Measurements from ENCODE around the gene MARK1. TPM values are rescaled to one million over a fixed set of nuclear protein-coding genes. Genes with fewer than 3 reads are reported as not detected.

The MARK1 gene
- total and polyA plus RNA-seq, 2 of the 13 experiments (the other 11 are each of a cell fraction or from before 2014, with no cell fraction given), result not detected

- peak; percentile 13; the same call in 1 of the 2 replicates for TF ChIP-seq ATF3 (CRISPR knock-in tag; IDR thresholded peaks at IDR 0.05)
- no peak for TF ChIP-seq ZFAT (CRISPR knock-in tag; conservative IDR thresholded peaks at IDR 0.05)
- TF ChIP-seq ZBTB34 (CRISPR knock-in tag; IDR thresholded peaks at IDR 0.05), result no peak
- TF ChIP-seq ZKSCAN5 (CRISPR knock-in tag; IDR thresholded peaks at IDR 0.05), result no peak
- 0 out of 2 replicates have a peak, but pooled peaks have one; percentile 40 for TF ChIP-seq ZNF343 (CRISPR knock-in tag; IDR thresholded peaks at IDR 0.05)
- TF ChIP-seq ARHGAP35 (CRISPR knock-in tag; IDR thresholded peaks at IDR 0.05; ENCODE audit: borderline replicate concordance), result no peak; the same call in 1 of the 2 replicates
- no peak for TF ChIP-seq SOX13 (IDR thresholded peaks at IDR 0.05)
- TF ChIP-seq SOX13 (CRISPR knock-in tag; conservative IDR thresholded peaks at IDR 0.05 in 1 of 2, IDR thresholded peaks at IDR 0.05 in 1 of 2), result peak in 1 of 2 experiments; percentile 55; a peak in 1 of 4 replicates
- peak; percentile 41; the same call in 1 of the 2 replicates for TF ChIP-seq SIN3A (IDR thresholded peaks at IDR 0.05; ENCODE audit: borderline replicate concordance, low read depth, low read length)
- TF ChIP-seq ZNF746 (CRISPR knock-in tag; IDR thresholded peaks at IDR 0.05), result no peak
- TF ChIP-seq CAMTA2 (CRISPR knock-in tag; IDR thresholded peaks at IDR 0.05; ENCODE audit: borderline replicate concordance), result peak; percentile 77; the same call in 1 of the 2 replicates
- TF ChIP-seq SNRNP70 (IDR thresholded peaks at IDR 0.05; ENCODE audit: low read depth, low read length), result 0 out of 2 replicates have a peak, but pooled peaks have one; percentile 52
- TF ChIP-seq KLF6 (CRISPR knock-in tag; IDR thresholded peaks at IDR 0.05), result peak; percentile 73; the same call in 1 of the 2 replicates
- TF ChIP-seq ZNF609 (CRISPR knock-in tag; IDR thresholded peaks at IDR 0.05; ENCODE audit: borderline replicate concordance), result no peak; the same call in 1 of the 2 replicates
- no peak for TF ChIP-seq CENPT (CRISPR knock-in tag; IDR thresholded peaks at IDR 0.05; ENCODE audit: low read depth)
- no peak for TF ChIP-seq LBX2 (CRISPR knock-in tag; IDR thresholded peaks at IDR 0.05; ENCODE audit: borderline replicate concordance)
- TF ChIP-seq PLSCR1 (CRISPR knock-in tag; IDR thresholded peaks at IDR 0.05; ENCODE audit: borderline replicate concordance), result no peak
- TF ChIP-seq ZNF674 (CRISPR knock-in tag; IDR thresholded peaks at IDR 0.05; ENCODE audit: low read depth), result no peak
- TF ChIP-seq ZSCAN25 (CRISPR knock-in tag; IDR thresholded peaks at IDR 0.05), result no peak
- TF ChIP-seq ZC3H4 (CRISPR knock-in tag; IDR thresholded peaks at IDR 0.05; ENCODE audit: borderline replicate concordance), result no peak
Measured at GRCh38 chr1:220690140-220691052, 162.5 kb downstream of the MARK1 start, which contains the start of gene C1orf115 (continued).
